ENCODE data around the gene STUM. TPM values are rescaled to one million over a fixed set of nuclear protein-coding genes. Genes with fewer than 3 reads are reported as not detected.

STUM gene
- total RNA-seq, 1 experiment from 2014 or later, result not detected

DNA sequence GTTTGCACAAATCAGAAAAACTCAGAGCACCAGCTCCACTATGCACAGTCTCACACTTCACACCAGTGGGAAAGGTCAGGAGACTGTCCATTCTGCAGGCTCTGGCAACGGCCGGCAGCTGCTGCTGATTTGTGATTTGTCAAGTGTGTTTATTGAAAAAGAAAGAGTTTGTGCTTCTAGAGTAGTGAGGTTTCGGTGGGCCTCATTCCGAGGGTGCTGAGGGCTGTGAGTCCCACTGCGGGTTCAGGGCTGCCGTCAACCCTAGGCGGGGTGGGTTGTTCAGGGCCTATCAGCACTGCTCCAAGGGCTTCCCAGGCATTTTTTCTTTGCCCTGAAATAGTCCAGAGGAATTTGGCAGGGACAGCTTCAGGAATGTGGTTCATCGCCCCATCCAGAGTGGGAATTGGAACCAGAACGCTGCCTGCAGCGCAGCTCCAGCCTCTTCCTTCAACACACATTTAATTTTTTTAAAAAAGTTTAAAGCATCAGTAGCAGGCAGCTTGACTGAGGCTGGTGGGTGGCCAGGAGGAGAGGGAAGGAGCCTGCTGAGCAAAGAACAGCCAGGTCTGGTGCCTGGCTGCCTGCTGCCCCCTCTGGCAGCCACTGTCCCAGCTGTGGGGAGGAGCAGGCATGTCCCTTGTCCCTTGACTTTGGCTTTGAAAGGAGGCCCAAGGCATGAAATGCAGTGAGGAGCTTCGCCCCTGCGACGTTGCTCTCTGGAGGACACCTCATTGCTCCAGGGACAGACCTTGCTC, 19.7 kb downstream of the STUM start:
- Histone ChIP-seq H3K9me3 (no peaks in the 10 kb centered on the region), H3K27me3 (0 out of 2 replicates have a peak, but pooled peaks cover 2% of the 10 kb centered on the region), H3K36me3 (no peaks in the 10 kb centered on the region), H3K4me3 (no peak overlapping the region)
- DNase-seq, result no peak

DNA sequence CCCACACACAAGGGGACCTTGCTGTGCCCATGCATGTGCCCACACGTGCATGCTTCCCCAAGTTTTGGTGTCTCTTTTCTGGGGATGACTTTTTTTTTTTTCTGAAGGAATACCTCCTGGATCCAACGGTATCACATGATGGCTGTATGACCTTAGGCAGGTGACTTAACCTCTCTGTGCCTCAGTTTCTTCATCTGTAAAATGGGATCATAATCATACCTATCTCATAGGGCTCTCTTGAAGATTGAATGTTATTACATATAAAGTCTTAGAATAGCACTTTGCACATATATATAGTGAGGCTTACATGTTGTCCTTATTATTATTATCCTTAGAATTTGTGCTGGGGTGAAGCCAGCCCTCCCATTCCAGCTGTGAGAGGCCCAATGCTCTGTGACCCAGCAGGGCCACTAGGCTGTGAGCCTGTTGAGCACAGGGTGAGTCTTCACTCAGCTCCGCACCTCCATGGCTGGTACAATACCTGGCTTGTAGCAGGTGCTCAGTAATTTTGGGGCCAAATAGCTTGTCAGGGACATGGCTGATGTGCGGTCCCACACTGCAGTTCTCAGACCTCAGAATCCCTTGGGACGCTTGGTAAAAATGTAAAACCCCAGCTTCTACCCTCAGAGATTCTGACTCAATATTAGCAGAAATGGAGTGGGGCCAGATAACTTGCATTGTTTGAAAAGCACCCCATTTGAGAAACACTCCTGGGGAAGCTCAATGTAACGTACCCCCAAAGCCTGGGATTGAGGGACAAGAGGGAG, 20.6 kb downstream of the STUM start:
- H3K4me3 ChIP-seq, result no peak overlapping the region
- H3K27me3 ChIP-seq, result 0 out of 2 replicates have a peak, but pooled peaks cover 2% of the 10 kb centered on the region
- no peaks in the 10 kb centered on the region for H3K9me3 ChIP-seq
- no peaks in the 10 kb centered on the region for H3K36me3 ChIP-seq
- no peak for DNase-seq

DNA sequence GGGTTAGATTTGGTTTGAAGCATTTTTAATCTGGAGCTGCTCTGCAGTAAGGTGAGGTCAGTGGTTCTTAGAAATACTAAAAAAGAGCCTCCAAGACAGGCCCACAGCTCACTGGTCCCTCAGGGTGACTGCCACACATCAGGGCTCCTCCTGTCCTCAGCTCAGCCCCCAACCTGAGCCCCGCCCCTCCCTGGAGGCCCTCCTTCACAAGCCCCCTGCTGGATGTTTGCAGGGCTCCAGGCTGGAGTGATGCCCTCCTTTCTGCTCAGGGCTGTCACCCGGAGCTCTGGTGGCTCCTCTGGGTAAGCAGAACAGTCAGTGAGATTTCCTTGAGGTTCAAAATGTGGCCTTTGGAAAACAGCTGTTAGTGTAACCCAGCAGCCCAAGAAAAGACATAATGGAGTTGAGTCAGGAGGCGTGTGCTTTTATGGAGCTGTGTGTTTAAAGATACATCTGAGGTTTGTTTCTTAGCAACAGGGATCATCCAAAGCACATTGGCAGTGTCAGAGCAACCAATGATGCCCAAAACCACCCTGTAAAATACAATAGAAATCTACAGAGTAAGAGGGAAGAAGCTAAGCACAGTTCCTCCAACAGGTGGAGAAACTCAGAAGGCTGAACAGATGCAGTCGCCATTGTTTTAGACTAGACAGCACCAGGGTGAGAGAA, 21.4 kb downstream of the STUM start:
- Histone ChIP-seq H3K36me3 (no peaks in the 10 kb centered on the region), H3K4me3 (no peak overlapping the region), H3K27me3 (0 out of 2 replicates have a peak, but pooled peaks cover 2% of the 10 kb centered on the region), H3K9me3 (no peaks in the 10 kb centered on the region)
- DNase-seq, result no peak

DNA sequence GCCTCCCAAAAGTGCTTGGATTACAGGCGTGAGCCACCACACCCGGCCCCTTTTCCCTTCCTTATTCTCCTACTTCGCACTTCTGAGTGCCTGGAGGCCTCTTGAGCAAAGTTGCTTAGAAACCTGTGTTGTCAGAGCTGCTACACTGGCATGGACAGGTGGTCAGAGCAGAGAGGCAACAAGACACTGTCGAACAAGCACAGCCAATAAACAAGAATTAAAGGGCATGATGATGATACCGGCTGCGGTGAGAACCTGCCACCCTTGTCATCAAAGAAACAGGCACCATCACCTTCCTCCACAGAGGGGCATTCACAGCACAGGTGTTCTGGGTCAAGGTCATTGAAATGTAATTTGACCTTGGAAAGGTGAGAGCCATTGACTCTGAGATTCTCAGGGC, 23.3 kb downstream of the STUM start:
- H3K9me3 ChIP-seq, result no peaks in the 10 kb centered on the region
- DNase-seq, result no peak
- no peak overlapping the region for H3K4me3 ChIP-seq
- no peaks in the 10 kb centered on the region for H3K27me3 ChIP-seq
- no peaks in the 10 kb centered on the region for H3K36me3 ChIP-seq

DNA sequence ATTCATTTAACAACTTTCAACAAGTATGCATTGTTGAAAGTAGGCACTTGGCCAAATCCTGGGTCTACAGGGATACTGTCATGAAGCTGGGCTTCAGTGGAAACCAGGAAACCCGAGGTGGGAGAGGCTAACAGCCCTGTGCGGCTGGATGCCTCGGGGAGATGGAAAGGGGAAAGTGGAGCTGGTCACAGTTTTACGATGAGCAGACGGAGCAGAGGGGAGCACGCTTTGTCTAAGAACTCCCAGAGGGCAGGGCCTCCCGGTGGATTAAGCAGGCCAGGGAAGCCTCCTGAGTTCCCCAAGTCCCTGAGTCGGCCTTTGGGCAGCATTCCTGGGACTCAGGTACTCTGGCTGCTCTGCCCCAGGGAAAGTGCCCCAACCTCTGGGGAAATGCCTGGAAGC, 23.8 kb downstream of the STUM start:
- no peak for DNase-seq
- Histone ChIP-seq H3K9me3 (no peaks in the 10 kb centered on the region), H3K36me3 (no peaks in the 10 kb centered on the region), H3K27me3 (no peaks in the 10 kb centered on the region), H3K4me3 (no peak overlapping the region)

DNA sequence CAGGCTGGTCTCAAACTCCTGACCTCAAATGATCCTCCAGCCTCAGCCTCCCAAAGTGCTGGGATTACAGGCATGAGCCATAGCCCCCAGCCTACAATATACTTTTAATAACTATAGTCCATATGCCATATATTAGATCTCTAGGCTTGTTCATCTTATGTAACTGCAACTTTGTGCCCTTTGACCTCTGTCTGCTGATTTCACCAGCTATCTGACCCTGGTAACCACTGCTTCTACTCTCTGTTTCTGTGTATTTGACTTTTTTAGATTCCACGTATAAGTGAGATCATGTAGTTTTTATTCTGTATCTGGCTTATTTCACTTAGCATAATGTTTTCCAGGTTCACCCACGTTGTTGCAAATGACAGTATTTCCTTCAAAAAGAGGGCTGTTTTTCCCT, 25.5 kb downstream of the STUM start:
- H3K4me3 ChIP-seq, result no peak overlapping the region
- no peaks in the 10 kb centered on the region for H3K36me3 ChIP-seq
- DNase-seq, result no peak
- no peaks in the 10 kb centered on the region for H3K27me3 ChIP-seq
- H3K9me3 ChIP-seq, result no peaks in the 10 kb centered on the region

DNA sequence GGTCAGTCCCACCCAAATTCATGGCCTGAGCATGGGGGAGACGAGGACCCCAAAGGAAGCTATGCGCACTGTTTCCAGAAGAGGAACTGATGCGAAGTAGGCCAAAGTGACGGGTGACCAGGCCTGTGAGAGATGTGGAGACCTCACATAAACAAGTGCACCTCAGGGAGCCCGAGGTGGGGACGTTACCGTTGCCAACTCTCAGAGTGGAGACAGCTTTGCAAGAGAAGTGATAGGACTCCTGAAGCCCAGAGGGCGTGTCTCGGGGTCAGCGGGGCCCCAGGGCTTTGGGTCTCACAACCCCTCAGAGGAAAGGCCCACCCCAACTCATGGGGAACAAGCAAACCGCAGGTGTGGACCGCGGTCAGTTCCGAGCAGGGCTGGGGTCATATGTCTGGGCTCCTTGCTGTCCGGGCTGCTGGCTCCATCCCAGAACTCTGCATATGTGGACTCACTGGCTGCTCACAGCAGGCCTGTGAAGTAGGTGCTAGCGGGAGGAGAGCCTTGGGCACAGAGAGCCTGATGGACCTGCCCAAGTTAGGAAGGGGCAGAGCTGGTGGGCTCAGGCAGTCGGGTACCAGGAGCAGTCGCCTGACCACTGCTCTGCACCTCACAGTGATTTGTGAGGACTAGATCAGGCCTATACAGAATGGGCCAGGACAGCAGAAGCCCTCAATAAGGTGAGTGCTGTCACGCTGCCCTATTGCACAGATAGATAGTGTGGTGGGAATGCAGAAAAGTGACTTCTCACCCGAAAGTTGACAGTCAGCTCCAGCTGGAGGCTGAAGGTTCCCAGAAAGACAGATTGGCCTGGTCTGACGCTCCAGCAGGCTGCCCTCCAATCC, 26.2 kb downstream of the STUM start:
- no peak overlapping the region for H3K4me3 ChIP-seq
- H3K9me3 ChIP-seq, result no peaks in the 10 kb centered on the region
- H3K27me3 ChIP-seq, result no peaks in the 10 kb centered on the region
- DNase-seq, result no peak
- no peaks in the 10 kb centered on the region for H3K36me3 ChIP-seq

DNA sequence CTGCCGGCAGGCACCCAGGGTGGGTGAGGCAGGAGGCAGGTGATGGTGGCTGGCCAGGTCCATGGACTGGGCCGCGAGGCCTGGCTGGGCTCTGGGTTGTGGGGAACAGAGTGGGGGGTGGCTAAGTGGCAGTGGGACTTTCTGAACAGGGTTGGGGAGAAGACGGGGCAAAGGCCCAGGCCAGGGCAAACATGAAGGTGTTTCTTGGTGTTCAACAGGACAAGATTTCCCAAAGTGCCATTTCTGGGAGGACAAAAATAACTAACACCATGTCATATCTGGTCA, 26.8 kb downstream of the STUM start:
- no peak for DNase-seq
- H3K9me3 ChIP-seq, result no peaks in the 10 kb centered on the region
- no peak overlapping the region for H3K4me3 ChIP-seq
- no peaks in the 10 kb centered on the region for H3K36me3 ChIP-seq
- no peaks in the 10 kb centered on the region for H3K27me3 ChIP-seq

DNA sequence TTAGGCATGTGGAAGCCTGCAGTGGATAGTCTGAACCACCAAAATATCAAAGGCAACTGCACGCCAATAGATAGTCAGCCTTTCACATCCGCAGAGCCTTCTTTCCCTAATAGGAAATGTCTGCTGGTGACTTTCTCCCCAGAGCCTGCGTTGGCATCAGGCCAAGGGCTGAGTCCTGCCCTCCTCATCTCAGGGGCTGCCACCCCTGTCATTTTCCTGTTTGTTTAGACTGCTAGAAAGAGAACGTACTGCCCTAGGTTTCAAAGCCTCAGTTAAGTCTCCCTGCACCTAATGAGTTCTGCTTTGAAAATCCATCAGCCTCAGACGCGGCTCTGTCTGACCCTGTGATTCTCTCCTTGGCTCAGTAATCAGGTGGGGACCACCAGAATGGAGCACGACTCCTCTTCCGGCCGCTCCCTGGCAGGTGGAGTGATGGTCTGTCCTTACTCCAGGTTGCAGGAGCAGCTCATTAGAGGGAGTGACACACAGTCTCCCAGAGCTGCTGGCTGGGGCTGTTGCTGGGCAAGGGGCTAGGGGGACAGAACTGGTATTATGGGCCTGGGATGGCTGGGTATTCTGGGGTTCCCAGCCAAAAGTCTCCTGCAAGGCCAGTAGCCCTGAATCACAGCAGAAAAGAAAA, 27.3 kb downstream of the STUM start:
- Histone ChIP-seq H3K9me3 (no peaks in the 10 kb centered on the region), H3K4me3 (no peak overlapping the region), H3K36me3 (no peaks in the 10 kb centered on the region), H3K27me3 (no peaks in the 10 kb centered on the region)
- no peak for DNase-seq

DNA sequence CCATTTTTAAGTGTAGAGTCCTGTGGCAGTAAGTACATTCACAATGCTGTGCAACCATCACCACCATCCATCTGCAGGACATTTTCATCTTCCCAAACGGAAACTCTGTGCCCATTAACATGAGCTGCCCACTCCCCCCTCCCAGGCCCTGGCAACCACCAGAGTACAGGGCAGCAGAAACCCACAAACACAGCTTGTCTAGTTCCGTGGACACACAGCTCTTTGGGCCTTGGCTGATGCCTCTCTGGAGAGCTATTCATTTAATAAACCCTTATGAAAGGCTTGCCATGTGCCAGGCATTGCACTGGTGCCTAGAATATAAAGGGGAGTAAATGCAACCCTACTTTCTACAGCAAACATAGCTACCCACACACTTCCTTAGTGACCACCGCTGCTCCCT, 28.0 kb downstream of the STUM start:
- H3K36me3 ChIP-seq, result no peaks in the 10 kb centered on the region
- H3K4me3 ChIP-seq, result no peak overlapping the region
- no peak for DNase-seq
- no peaks in the 10 kb centered on the region for H3K27me3 ChIP-seq
- no peaks in the 10 kb centered on the region for H3K9me3 ChIP-seq

DNA sequence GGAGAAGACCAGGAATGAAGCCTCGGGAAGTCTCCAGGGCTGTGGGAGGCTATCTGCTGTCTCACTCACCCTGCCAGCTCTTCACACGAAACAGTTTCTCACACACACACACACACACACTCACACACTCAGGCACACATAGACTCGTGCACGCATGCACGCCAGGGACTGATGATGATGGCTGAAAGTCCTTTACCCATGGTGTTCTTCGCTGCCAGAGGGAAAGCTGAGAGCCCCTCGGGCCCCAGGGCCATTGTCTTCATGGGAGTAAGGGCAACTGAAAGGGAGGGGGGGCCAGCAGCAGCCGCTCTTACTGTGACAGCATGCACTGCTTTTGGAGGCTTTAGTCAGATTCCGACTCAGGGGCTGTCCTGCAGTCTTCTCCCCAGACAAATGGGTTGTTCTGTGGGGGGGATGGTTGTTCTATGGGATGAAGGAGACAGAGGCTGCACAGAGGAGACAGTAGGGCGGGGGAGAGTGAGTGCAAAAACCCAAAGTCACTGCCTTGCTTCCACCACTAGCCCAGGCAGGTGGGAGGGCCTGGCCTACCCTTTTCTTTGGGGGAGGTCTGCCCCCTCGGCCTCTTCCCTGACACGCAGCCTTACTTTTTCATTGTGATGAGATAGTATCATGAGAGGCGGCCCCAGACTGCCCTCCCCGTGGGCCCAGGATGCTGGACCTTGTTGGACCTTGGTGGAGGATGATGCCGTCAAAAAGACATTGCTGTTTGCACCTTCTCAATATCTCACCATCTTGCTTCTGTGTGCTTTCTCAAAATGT, 29.0 kb downstream of the STUM start:
- no peak overlapping the region for H3K4me3 ChIP-seq
- no peaks in the 10 kb centered on the region for H3K9me3 ChIP-seq
- H3K36me3 ChIP-seq, result no peaks in the 10 kb centered on the region
- H3K27me3 ChIP-seq, result no peaks in the 10 kb centered on the region
- DNase-seq, result no peak

DNA sequence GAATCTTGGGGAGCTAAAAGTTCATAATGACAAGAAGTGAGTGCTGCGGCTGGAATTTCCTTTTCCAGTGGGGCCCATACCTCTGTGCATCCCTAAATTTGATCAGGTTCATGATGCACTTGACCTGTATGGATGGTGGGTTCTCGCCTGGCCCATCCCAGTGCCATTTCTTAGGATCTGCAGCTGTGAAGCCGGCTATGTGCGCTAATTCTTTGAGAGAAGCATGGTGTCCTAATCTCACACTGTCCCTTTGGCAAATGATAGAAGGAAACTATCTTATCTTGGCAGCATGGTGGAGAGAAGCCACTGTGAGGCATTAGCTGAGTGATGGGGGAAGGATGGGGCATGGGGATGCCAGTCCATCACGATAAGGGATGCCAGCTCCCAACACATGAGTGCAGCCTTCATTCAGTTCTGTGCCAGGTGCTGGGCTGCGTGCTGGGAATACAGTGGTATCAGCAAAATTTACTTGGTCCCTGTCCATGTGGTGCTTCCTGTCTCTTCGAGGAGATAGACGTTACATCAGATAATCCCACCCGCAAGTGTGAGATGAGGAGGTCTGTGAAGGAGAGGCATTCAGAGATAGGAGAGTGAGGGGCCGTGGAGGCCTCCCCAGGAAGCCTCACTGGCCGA, 30.5 kb downstream of the STUM start:
- Histone ChIP-seq H3K27me3 (no peaks in the 10 kb centered on the region), H3K36me3 (no peaks in the 10 kb centered on the region), H3K9me3 (no peaks in the 10 kb centered on the region), H3K4me3 (no peak overlapping the region)
- DNase-seq, result no peak

DNA sequence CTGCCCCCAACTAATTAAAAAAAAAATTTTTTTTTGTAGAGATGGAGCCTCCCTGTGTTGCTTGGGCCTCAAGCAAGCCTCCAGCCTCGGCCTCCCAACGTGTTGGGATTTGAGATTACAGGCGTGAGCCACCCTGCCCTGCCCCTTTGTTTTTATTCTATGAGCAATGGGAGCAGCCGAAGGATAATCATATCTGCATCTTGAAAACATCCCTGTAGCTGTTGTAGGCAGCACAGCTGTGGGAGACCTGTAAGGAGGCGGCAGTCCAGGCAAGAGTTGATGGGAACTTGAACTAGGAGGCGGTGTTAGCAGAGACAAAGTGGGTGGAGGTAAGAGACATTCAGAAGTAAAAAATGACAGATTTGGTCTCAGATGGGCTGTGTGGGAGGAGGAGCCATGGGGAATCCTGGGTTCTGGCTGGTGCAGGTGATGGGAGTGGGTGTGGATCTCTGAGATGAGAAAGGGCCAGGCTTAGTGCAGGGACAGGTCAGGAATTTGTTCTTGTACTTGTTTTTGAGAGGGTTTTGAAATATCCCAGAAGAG, 31.3 kb downstream of the STUM start:
- Histone ChIP-seq H3K4me3 (no peak overlapping the region), H3K27me3 (no peaks in the 10 kb centered on the region)

DNA sequence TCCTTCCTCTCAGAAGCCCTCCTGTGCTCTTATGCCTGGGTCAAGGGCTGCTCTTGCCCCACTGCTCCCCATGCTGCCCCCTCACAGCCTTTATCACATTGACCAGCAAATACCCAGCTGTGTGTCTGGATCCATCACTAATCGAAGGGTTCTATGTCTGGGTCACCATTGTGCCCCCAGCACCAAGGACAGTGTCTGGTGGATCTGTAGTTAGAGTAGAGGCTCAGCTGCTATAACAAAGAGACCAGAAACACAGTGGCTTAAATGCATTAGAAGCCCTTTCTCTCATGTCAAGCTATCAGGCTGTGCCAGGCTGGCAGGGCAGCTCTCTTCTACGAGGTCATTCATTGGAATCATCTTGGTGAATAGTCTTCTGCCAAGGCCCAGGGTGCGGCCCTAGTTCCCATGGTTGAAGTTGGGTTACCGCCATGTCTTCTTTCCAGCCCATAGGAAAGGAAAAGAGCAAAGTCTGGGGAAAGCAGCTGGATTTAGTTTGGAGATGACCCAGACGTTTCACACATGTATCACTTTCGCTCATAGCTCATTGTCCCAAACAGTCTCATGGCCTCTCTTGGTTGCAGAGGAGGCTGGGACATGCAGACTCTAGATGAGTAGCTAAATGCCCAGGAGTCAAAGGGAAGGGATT, 32.2 kb downstream of the STUM start:
- Histone ChIP-seq H3K36me3 (no peaks in the 10 kb centered on the region), H3K27me3 (no peaks in the 10 kb centered on the region), H3K9me3 (no peaks in the 10 kb centered on the region), H3K4me3 (no peak overlapping the region)
- peak; percentile 30 for DNase-seq

More for the DNA sequence above, 31.3 kb downstream of the STUM start:
- H3K36me3 ChIP-seq, result no peaks in the 10 kb centered on the region
- H3K9me3 ChIP-seq, result no peaks in the 10 kb centered on the region
- DNase-seq, result no peak
